SU-DHL-6 (cell line): ENCODE results near the gene PNMA1.

Source experiments
- H2AFZ ChIP-seq: fragments of 200-600 bp; sonication (generic); 2 replicates; pipeline ENCODE4 v1.6.1; 2014; ENCODE audit warnings: low read depth, mild to moderate bottlenecking, moderate library complexity, mixed read lengths, antibody characterized with exemption, low read length; ENCODE audit not compliant: severe bottlenecking
- H3F3A ChIP-seq: fragments of 200-600 bp; shearing (Covaris generic); 2 replicates; pipeline ENCODE4 v1.6.0; 2016; ENCODE audit warnings: antibody characterized with exemption, mild to moderate bottlenecking; ENCODE audit not compliant: insufficient read depth
- H3K27ac ChIP-seq: fragments of 200-600 bp; sonication (generic); 2 replicates; pipeline ENCODE4 v1.5.1; 2016; ENCODE audit warnings: low read depth, mild to moderate bottlenecking, low read length, moderate library complexity, mixed read lengths
- H3K27me3 ChIP-seq: fragments of 200-600 bp; sonication (generic), shearing (Covaris generic); 2 replicates; pipeline ENCODE4 v1.6.0; 2014; ENCODE audit warnings: mild to moderate bottlenecking, low read length
- H3K36me3 ChIP-seq: fragments of 200-600 bp; sonication (generic); 2 replicates; pipeline ENCODE4 v1.6.1; 2014; ENCODE audit warnings: mild to moderate bottlenecking, low read length, mixed read lengths
- H3K4me2 ChIP-seq: fragments of 300-600, 200-600 bp; shearing (Covaris generic), sonication (generic); 2 replicates; pipeline ENCODE4 v1.6.0; 2014; ENCODE audit warnings: low read length, low read depth, mild to moderate bottlenecking; ENCODE audit not compliant: poor library complexity, severe bottlenecking
- H3K4me3 ChIP-seq: fragments of 200-600 bp; sonication (generic); 2 replicates; pipeline ENCODE4 v1.5.1; 2014; ENCODE audit warnings: antibody characterized with exemption, low read length, mild to moderate bottlenecking, mixed read lengths; ENCODE audit not compliant: insufficient read depth, poor library complexity, severe bottlenecking
- H3K79me2 ChIP-seq: fragments of 200-600 bp; sonication (generic); 2 replicates; pipeline ENCODE4 v1.6.1; 2014; ENCODE audit warnings: mild to moderate bottlenecking, low read length, moderate library complexity; ENCODE audit not compliant: insufficient read depth
- H3K9ac ChIP-seq: fragments of 200-600 bp; sonication (generic); 2 replicates; pipeline ENCODE4 v1.7.0; 2014; ENCODE audit warnings: mild to moderate bottlenecking, low read length
- H3K9me2 ChIP-seq: fragments of 200-600 bp; sonication (generic); replicated peaks from 2 replicates; pipeline ENCODE4 v1.6.1; 2014; ENCODE audit warnings: low read length; ENCODE audit not compliant: insufficient read depth
- H3K9me3 ChIP-seq: fragments of 200-600 bp; sonication (generic); 2 replicates; pipeline ENCODE4 v1.6.1; 2014; ENCODE audit warnings: low read length, mixed read lengths; ENCODE audit not compliant: insufficient read depth
- H4K20me1 ChIP-seq: fragments of 200-600 bp; sonication (generic); 2 replicates; pipeline ENCODE4 v1.6.1; 2014; ENCODE audit warnings: low read depth, mild to moderate bottlenecking, antibody characterized with exemption, low read length, moderate library complexity, mixed read lengths
- CTCF ChIP-seq: fragments of 200-600 bp; sonication (generic); IDR thresholded peaks from one replicate; pipeline ENCODE4 v1.5.1; 2017; ENCODE audit warnings: antibody characterized with exemption, mild to moderate bottlenecking, low read length, moderate library complexity; ENCODE audit not compliant: insufficient read depth, poor library complexity, severe bottlenecking
- EZH2phosphoT487 ChIP-seq: fragments of 200-600 bp; sonication (generic), shearing (Covaris generic); conservative IDR thresholded peaks from 2 replicates; pipeline ENCODE4 v1.6.1; 2018; ENCODE audit warnings: mild to moderate bottlenecking, antibody characterized with exemption, low read length, moderate library complexity, mixed read lengths

The PNMA1 gene

GRCh38 chr14:73713803-73714655 lies at the start of gene PNMA1:
TSS of gene PNMA1 (minus strand) at chr14:73714384. CDS start at chr14:73713639, 745 bp downstream.
- H3K27ac ChIP-seq, result peak within 1 kb of the TSS; percentile 45
- H4K20me1 ChIP-seq, result 0 out of 2 replicates have a peak, but pooled peaks cover 7% of the 10 kb centered on the region
- H3K9ac ChIP-seq, result peak within 1 kb of the TSS; percentile 64
- peaks cover 33% of the 10 kb centered on the region for H3F3A ChIP-seq
- peak within 1 kb of the TSS; percentile 86 for H3K4me2 ChIP-seq
- H3K4me3 ChIP-seq, result peak within 1 kb of the TSS; percentile 73
- peaks cover 4% of the 10 kb centered on the region; the same call in 1 of the 2 replicates for H3K36me3 ChIP-seq
- H3K9me3 ChIP-seq, result no peaks in the 10 kb centered on the region
- no peaks in the 10 kb centered on the region for H3K9me2 ChIP-seq
- peak within 1 kb of the TSS; percentile 22 for H2AFZ ChIP-seq
- no peaks in the 10 kb centered on the region for H3K79me2 ChIP-seq
- TF ChIP-seq CTCF (no peak), EZH2phosphoT487 (no peak)
- H3K27me3 ChIP-seq, result no peaks in the 10 kb centered on the region

GRCh38 chr14:73763396-73763795 lies 49.2 kb upstream of the PNMA1 start:
- Histone ChIP-seq H4K20me1 (no peaks in the 10 kb centered on the region), H3K9me2 (no peaks in the 10 kb centered on the region), H3K27ac (peak overlapping the region; percentile 97), H3K9ac (no peak overlapping the region), H3K4me2 (peak overlapping the region; percentile 81), H3K27me3 (no peaks in the 10 kb centered on the region), H3K4me3 (no peak overlapping the region), H2AFZ (no peak overlapping the region), H3F3A (peaks cover 42% of the 10 kb centered on the region), H3K79me2 (peaks cover 23% of the 10 kb centered on the region), H3K36me3 (no peaks in the 10 kb centered on the region), H3K9me3 (no peaks in the 10 kb centered on the region)
- TF ChIP-seq EZH2phosphoT487, result no peak
- no peak for TF ChIP-seq CTCF

- H3K4me2 ChIP-seq, result peak overlapping the region; percentile 81
- H3K9me2 ChIP-seq, result no peaks in the 10 kb centered on the region
- no peaks in the 10 kb centered on the region for H3K36me3 ChIP-seq
- TF ChIP-seq CTCF, result no peak
- TF ChIP-seq EZH2phosphoT487, result no peak
- H2AFZ ChIP-seq, result no peak overlapping the region
- H3K79me2 ChIP-seq, result peaks cover 28% of the 10 kb centered on the region
- H3F3A ChIP-seq, result peaks cover 50% of the 10 kb centered on the region
- H3K9ac ChIP-seq, result peak overlapping the region; percentile 96
- peak overlapping the region; percentile 51 for H3K4me3 ChIP-seq
- H3K27me3 ChIP-seq, result no peaks in the 10 kb centered on the region
- peak overlapping the region; percentile 97 for H3K27ac ChIP-seq
- no peaks in the 10 kb centered on the region for H3K9me3 ChIP-seq
- H4K20me1 ChIP-seq, result no peaks in the 10 kb centered on the region; the same call in 1 of the 2 replicates
Measured at GRCh38 chr14:73762375-73762822, 48.2 kb upstream of the PNMA1 start.
